HEK293 (cell line): Measurements from ENCODE around the gene NEURL2.
A peak's percentile ranks its signal among the peaks of the same experiment; 100 is the strongest.

Experiments
- ATF2 ChIP-seq: fragments of 450-650 bp; formaldehyde crosslinking; IDR thresholded peaks from 2 replicates; pipeline ENCODE4 v1.5.1; 2016; ENCODE audit warnings: missing biosample characterization, missing genetic modification characterization, low read depth
- EGR2 ChIP-seq: fragments of 450-650 bp; formaldehyde crosslinking; IDR thresholded peaks from 2 replicates; pipeline ENCODE4 v1.5.1; 2016; ENCODE audit warnings: low read depth, missing biosample characterization, missing genetic modification characterization
- GLI4 ChIP-seq: fragments of 450-650 bp; formaldehyde crosslinking; IDR thresholded peaks from 2 replicates; pipeline ENCODE4 v1.5.1; 2016; ENCODE audit warnings: missing biosample characterization, missing genetic modification characterization
- HIC1 ChIP-seq: fragments of 450-650 bp; formaldehyde crosslinking; IDR thresholded peaks from 2 replicates; pipeline ENCODE4 v1.5.1; 2016; ENCODE audit warnings: missing biosample characterization, missing genetic modification characterization
- INSM2 ChIP-seq: fragments of 450-650 bp; formaldehyde crosslinking; IDR thresholded peaks from 2 replicates; pipeline ENCODE4 v1.5.1; 2016; ENCODE audit warnings: missing biosample characterization, missing genetic modification characterization
- MZF1 ChIP-seq: fragments of 450-650 bp; formaldehyde crosslinking; IDR thresholded peaks from 2 replicates; pipeline ENCODE4 v1.5.1; 2017; ENCODE audit warnings: missing biosample characterization, missing genetic modification characterization, borderline replicate concordance
- SP7 ChIP-seq: fragments of 450-650 bp; formaldehyde crosslinking; IDR thresholded peaks from 2 replicates; pipeline ENCODE4 v1.5.1; 2016; ENCODE audit warnings: missing biosample characterization, missing genetic modification characterization
- ZBTB48 ChIP-seq: fragments of 450-650 bp; formaldehyde crosslinking; IDR thresholded peaks from 2 replicates; pipeline ENCODE4 v1.5.1; 2016; ENCODE audit warnings: missing biosample characterization, missing genetic modification characterization
- ZBTB49 ChIP-seq: fragments of 450-650 bp; formaldehyde crosslinking; IDR thresholded peaks from 2 replicates; pipeline ENCODE4 v1.5.1; 2016; ENCODE audit warnings: missing biosample characterization, missing genetic modification characterization, low read depth
- ZNF121 ChIP-seq: fragments of 450-650 bp; formaldehyde crosslinking; IDR thresholded peaks from 2 replicates; pipeline ENCODE4 v1.5.1; 2016; ENCODE audit warnings: missing biosample characterization, missing genetic modification characterization
- ZNF266 ChIP-seq: fragments of 450-650 bp; formaldehyde crosslinking; IDR thresholded peaks from 2 replicates; pipeline ENCODE4 v1.5.1; 2016; ENCODE audit warnings: missing biosample characterization, missing genetic modification characterization, low read depth
- ZNF280C ChIP-seq: fragments of 450-650 bp; formaldehyde crosslinking; IDR thresholded peaks from 2 replicates; pipeline ENCODE4 v1.5.1; 2016; ENCODE audit warnings: missing biosample characterization, missing genetic modification characterization
- ZNF292 ChIP-seq: fragments of 450-650 bp; formaldehyde crosslinking; IDR thresholded peaks from 2 replicates; pipeline ENCODE4 v1.5.1; 2016; ENCODE audit warnings: low read depth, missing biosample characterization, missing genetic modification characterization, borderline replicate concordance
- ZNF324 ChIP-seq: fragments of 450-650 bp; formaldehyde crosslinking; IDR thresholded peaks from 2 replicates; pipeline ENCODE4 v1.5.1; 2016; ENCODE audit warnings: missing biosample characterization, missing genetic modification characterization
- ZNF510 ChIP-seq: fragments of 450-650 bp; formaldehyde crosslinking; IDR thresholded peaks from 2 replicates; pipeline ENCODE4 v1.5.1; 2018; ENCODE audit warnings: mild to moderate bottlenecking, missing genetic modification characterization, missing biosample characterization; ENCODE audit not compliant: insufficient replicate concordance
- ZNF513 ChIP-seq: fragments of 450-650 bp; IDR thresholded peaks from 2 replicates; pipeline ENCODE4 v1.5.1; 2018; ENCODE audit warnings: missing biosample characterization, missing genetic modification characterization
- ZNF555 ChIP-seq: fragments of 450-650 bp; formaldehyde crosslinking; conservative IDR thresholded peaks from 2 replicates; pipeline ENCODE4 v1.5.1; 2017; ENCODE audit warnings: missing biosample characterization, mild to moderate bottlenecking, missing genetic modification characterization, inconsistent platforms
- ZNF560 ChIP-seq: fragments of 450-650 bp; formaldehyde crosslinking; IDR thresholded peaks from 2 replicates; pipeline ENCODE4 v1.5.1; 2017; ENCODE audit warnings: missing biosample characterization, missing genetic modification characterization, borderline replicate concordance
- ZNF639 ChIP-seq: fragments of 450-650 bp; formaldehyde crosslinking; IDR thresholded peaks from 2 replicates; pipeline ENCODE4 v1.5.1; 2016; ENCODE audit warnings: missing biosample characterization, missing genetic modification characterization
- ZNF660 ChIP-seq: fragments of 450-650 bp; IDR thresholded peaks from 2 replicates; pipeline ENCODE4 v1.5.1; 2018; ENCODE audit warnings: missing biosample characterization, mild to moderate bottlenecking, missing genetic modification characterization
- ZNF707 ChIP-seq: fragments of 450-650 bp; formaldehyde crosslinking; IDR thresholded peaks from 2 replicates; pipeline ENCODE4 v1.5.1; 2016; ENCODE audit warnings: missing biosample characterization, missing genetic modification characterization
- ZNF76 ChIP-seq: fragments of 450-650 bp; formaldehyde crosslinking; IDR thresholded peaks from 2 replicates; pipeline ENCODE4; 2016; ENCODE audit warnings: low read depth, missing biosample characterization, missing genetic modification characterization, borderline replicate concordance
- ZNF792 ChIP-seq: fragments of 450-650 bp; formaldehyde crosslinking; IDR thresholded peaks from 2 replicates; pipeline ENCODE4 v1.5.1; 2016; ENCODE audit warnings: missing biosample characterization, missing genetic modification characterization
- ZSCAN5A ChIP-seq: fragments of 450-650 bp; formaldehyde crosslinking; IDR thresholded peaks from 2 replicates; pipeline ENCODE4 v1.5.1; 2016; ENCODE audit warnings: missing biosample characterization, missing genetic modification characterization

The NEURL2 gene

GRCh38 chr20:45857114-45857881 lies 33.7 kb downstream of the NEURL2 start, which contains the start of the genes ACOT8 and ZSWIM3 (continued):
- no peak for TF ChIP-seq ZNF560
- peak; percentile 17 for TF ChIP-seq ZNF76 (tag by site-specific recombination)
- TF ChIP-seq ZSCAN5A: no peak
- peak; percentile 76 for TF ChIP-seq EGR2 (tag by site-specific recombination)
- TF ChIP-seq MZF1 (tag by site-specific recombination): no peak
- TF ChIP-seq ZNF792: no peak
- no peak for TF ChIP-seq ZNF292 (tag by site-specific recombination)
- no peak for TF ChIP-seq ZNF707 (tag by site-specific recombination)
- no peak for TF ChIP-seq ZNF280C (tag by site-specific recombination)
- no peak for TF ChIP-seq ZNF266 (tag by site-specific recombination)
- no peak for TF ChIP-seq ZNF555 (tag by site-specific recombination)
- no peak for TF ChIP-seq ZNF513
- TF ChIP-seq HIC1 (tag by site-specific recombination): no peak
- TF ChIP-seq ATF2 (tag by site-specific recombination): no peak
- TF ChIP-seq ZBTB49: no peak
- TF ChIP-seq ZNF324 (tag by site-specific recombination): no peak
- TF ChIP-seq SP7: peak; percentile 9; the same call in 1 of the 2 replicates
- no peak for TF ChIP-seq GLI4
- no peak; the same call in 1 of the 2 replicates for TF ChIP-seq ZNF639
- no peak for TF ChIP-seq INSM2 (tag by site-specific recombination)
- no peak for TF ChIP-seq ZNF510 (tag by site-specific recombination)
- TF ChIP-seq ZNF121 (tag by site-specific recombination): no peak
- no peak for TF ChIP-seq ZNF660 (tag by site-specific recombination)
- peak; percentile 81 for TF ChIP-seq ZBTB48 (tag by site-specific recombination)
